WERI-Rb-1 (cell line): ENCODE results near the gene CRISP1.

ENCODE experiments used
- DNase-seq: peaks from one replicate; pipeline ENCODE4 v3.0.0-alpha.2; 2020
- H3K27ac ChIP-seq: fragments of 250-450 bp; sonication (Bioruptor Pico); 2 replicates; pipeline ENCODE4 v1.5.1; 2020; ENCODE audit warnings: mild to moderate bottlenecking, moderate library complexity
- H3K27me3 ChIP-seq: fragments of 250-450 bp; sonication (Bioruptor Pico); 2 replicates; pipeline ENCODE4 v1.5.1; 2021; ENCODE audit warnings: mild to moderate bottlenecking, low read depth, moderate library complexity; ENCODE audit not compliant: insufficient read depth, severe bottlenecking
- H3K36me3 ChIP-seq: fragments of 250-450 bp; sonication (Bioruptor Pico); 2 replicates; pipeline ENCODE4 v1.5.1; 2020; ENCODE audit warnings: mild to moderate bottlenecking, moderate library complexity
- H3K4me3 ChIP-seq: 2 replicates; pipeline ENCODE4 v1.5.1; 2011; ENCODE audit warnings: low read depth, mild to moderate bottlenecking, control low read depth, low read length
- H3K9me3 ChIP-seq: fragments of 250-450 bp; sonication (Bioruptor Pico); 2 replicates; pipeline ENCODE4 v1.5.1; 2021; ENCODE audit warnings: mild to moderate bottlenecking, moderate library complexity; ENCODE audit not compliant: severe bottlenecking
- TF ChIP-seq, protein P1 (sequence below): IDR thresholded peaks from 2 replicates; pipeline ENCODE4 v1.5.1; 2011; ENCODE audit warnings: low read depth, mild to moderate bottlenecking, control low read depth, inconsistent platforms, low read length

Gene CRISP1, protein sequence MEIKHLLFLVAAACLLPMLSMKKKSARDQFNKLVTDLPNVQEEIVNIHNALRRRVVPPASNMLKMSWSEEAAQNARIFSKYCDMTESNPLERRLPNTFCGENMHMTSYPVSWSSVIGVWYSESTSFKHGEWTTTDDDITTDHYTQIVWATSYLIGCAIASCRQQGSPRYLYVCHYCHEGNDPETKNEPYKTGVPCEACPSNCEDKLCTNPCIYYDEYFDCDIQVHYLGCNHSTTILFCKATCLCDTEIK

DNA sequence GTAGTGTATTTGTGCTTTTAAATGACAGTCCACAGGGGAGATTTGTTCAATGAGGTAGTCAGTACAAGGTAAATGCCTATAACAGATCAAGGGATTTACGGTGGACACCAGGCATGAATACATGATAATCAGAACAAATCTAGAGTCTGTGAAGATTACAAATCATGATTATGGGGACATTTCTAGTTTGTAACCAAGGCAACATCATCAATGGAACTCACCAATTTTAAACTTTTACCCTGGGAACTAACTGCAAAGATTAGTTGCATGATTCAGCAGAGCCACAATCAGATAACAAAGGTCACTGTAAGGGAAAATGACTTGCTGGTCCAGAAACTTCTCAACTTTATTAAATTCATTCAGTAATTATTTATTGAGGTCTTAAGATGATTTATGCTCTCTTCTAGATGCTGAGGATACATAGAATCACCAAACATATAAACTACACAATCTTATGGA is at the start of gene CRISP1:
TSS of gene CRISP1 (minus strand) at position 51 of the 459 bp plus-strand sequence. CDS start 9,135 bp downstream, outside the sequence.
- Histone ChIP-seq H3K27me3 (no peaks in the 10 kb centered on the region), H3K4me3 (no peak within 1 kb of the TSS), H3K36me3 (no peaks in the 10 kb centered on the region), H3K9me3 (no peaks in the 10 kb centered on the region), H3K27ac (no peak within 1 kb of the TSS)
- TF ChIP-seq, protein P1, sequence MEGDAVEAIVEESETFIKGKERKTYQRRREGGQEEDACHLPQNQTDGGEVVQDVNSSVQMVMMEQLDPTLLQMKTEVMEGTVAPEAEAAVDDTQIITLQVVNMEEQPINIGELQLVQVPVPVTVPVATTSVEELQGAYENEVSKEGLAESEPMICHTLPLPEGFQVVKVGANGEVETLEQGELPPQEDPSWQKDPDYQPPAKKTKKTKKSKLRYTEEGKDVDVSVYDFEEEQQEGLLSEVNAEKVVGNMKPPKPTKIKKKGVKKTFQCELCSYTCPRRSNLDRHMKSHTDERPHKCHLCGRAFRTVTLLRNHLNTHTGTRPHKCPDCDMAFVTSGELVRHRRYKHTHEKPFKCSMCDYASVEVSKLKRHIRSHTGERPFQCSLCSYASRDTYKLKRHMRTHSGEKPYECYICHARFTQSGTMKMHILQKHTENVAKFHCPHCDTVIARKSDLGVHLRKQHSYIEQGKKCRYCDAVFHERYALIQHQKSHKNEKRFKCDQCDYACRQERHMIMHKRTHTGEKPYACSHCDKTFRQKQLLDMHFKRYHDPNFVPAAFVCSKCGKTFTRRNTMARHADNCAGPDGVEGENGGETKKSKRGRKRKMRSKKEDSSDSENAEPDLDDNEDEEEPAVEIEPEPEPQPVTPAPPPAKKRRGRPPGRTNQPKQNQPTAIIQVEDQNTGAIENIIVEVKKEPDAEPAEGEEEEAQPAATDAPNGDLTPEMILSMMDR, result no peak
- no peak for DNase-seq

DNA sequence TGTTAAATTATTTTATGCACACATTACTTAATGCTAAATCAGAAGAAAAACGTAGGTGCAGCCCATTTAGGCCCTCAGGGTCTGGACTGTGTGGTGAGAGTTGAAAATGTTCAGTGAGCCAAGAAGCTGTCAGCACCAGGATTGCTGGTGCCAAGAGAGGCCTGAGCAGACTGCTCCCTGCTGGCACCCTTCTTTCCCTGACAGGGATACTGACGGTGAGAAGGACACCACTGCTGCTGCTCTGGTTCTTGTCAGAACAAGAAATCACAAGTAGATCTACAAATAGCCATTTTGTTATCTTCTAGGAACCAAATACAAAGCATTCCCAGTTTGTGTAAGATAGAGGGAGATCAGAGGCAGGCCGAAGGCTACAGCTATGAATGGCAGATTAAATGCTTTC is 48.7 kb upstream of the CRISP1 start:
- no peak overlapping the region for H3K4me3 ChIP-seq
- no peaks in the 10 kb centered on the region for H3K36me3 ChIP-seq
- no peak overlapping the region for H3K27ac ChIP-seq
- H3K27me3 ChIP-seq, result no peaks in the 10 kb centered on the region
- no peaks in the 10 kb centered on the region for H3K9me3 ChIP-seq
- peak; percentile 59 for DNase-seq
- TF ChIP-seq, protein P1, result peak; percentile 52

DNA sequence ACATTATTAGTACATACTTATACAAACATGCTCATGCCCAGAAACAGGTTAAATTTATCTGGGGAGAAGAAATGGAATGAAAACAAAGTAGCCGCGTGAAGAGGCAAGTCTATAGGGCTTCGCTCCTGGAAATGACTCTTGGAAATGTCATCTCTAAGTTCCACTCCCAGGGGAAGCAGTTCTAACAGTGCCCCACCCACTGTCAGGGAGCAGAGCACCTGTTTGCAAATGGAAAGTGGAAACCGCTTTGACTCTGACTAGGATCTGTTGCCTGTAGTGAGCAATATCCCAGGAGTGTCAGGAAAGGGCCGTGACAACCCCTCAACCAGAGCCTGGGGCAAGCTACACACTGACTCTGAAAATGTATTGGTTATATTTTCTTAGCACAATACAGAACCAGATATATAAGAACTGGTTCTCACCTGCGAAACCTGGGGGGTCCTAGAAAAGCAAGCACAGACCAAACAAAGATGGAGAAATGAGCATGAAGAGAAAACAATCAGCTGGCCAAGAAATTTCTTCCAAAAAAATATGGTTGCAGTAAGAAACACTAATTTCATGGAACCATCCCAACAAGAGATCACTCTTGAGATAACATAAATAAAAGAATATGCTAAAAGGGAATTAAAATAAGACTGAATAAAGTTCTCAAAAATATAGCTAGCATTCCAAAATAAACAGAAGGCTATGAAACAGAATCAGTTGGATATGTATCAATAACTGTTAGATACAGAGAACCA is 47.5 kb upstream of the CRISP1 start:
- Histone ChIP-seq H3K4me3 (no peak overlapping the region), H3K27ac (no peak overlapping the region), H3K9me3 (no peaks in the 10 kb centered on the region), H3K36me3 (no peaks in the 10 kb centered on the region), H3K27me3 (no peaks in the 10 kb centered on the region)
- no peak for DNase-seq
- TF ChIP-seq, protein P1, result no peak

DNA sequence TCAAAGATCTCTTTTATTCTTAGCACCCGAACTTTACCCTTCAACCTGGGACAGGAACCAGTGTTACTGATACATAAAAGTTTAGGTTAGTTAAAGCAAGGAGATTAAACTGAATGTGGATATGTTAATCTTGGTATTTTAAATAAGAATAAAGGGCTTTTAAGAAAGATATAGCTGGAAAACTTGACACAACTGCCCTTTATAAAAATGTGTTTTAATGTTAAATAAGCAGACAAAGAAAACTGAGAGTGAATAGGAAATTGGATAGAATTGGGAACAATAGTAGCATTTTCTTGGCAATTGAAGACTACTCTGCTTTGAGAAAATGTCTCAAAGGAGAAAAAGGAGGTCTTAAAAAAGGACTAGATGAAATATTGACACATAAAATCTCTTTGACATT is 45.9 kb upstream of the CRISP1 start:
- TF ChIP-seq, protein P1, result no peak
- H3K9me3 ChIP-seq, result no peaks in the 10 kb centered on the region
- no peaks in the 10 kb centered on the region for H3K27me3 ChIP-seq
- H3K27ac ChIP-seq, result no peak overlapping the region; the same call in 1 of the 2 replicates
- H3K36me3 ChIP-seq, result no peaks in the 10 kb centered on the region
- DNase-seq, result no peak
- H3K4me3 ChIP-seq, result no peak overlapping the region

DNA sequence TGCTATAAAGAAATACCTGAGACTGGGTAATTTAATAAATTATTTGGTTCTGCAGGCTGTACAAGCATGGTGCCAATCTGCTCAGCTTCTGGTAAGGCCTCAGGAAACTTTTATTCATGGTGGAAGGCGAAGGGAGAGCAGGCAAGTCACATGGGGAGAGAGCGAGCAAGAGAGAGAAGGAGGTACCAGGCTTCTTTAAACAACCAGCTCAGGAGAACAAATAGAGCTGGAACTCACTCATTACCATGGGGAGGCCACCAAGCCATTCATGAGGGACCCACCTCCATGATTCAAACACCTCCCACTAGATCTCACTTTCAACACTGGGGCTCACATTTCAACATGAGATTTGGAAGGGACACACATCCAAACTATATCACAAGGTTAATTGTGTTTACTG is 44.9 kb upstream of the CRISP1 start:
- Histone ChIP-seq H3K4me3 (no peak overlapping the region), H3K27me3 (no peaks in the 10 kb centered on the region), H3K9me3 (no peaks in the 10 kb centered on the region), H3K36me3 (no peaks in the 10 kb centered on the region), H3K27ac (no peak overlapping the region)
- no peak for DNase-seq
- TF ChIP-seq, protein P1, result no peak
